Adrenal gland (tissue), 5 donors: ENCODE data around the gene ANKRD1.

Experiments used
- CTCF ChIP-seq, 6 experiments: fragments of 450-650 bp in 4 of 6; fragments of 200-600 bp in 2 of 6; sonication (generic) in 1 of 6; IDR thresholded peaks; 1 replicate in 5 of 6; 2 replicates in 1 of 6; pipeline versions ENCODE4 v1.5.1 to v1.8.0; 2016 to 2021; ENCODE audit warnings: antibody characterized with exemption in 6 of 6, mild to moderate bottlenecking in 2 of 6, moderate library complexity in 1 of 6
- POLR2A ChIP-seq, 2 donors: fragments of 450-650 bp; IDR thresholded peaks; one replicate each; pipeline ENCODE4 v1.6.1; 2017; ENCODE audit warnings: antibody characterized with exemption in 2 of 2, mild to moderate bottlenecking in 2 of 2, moderate library complexity in 1 of 2
- donor health status: DM: no; HTN: no; CAD: no.

GRCh38 chr10:90890347-90890746, 30.5 kb downstream of the ANKRD1 start:
- TF ChIP-seq CTCF (IDR thresholded peaks at IDR 0.05) (no peak), POLR2A (IDR thresholded peaks at IDR 0.05) (no peak)
